ENCODE results near the gene SYTL3.

The SYTL3 gene

GRCh38 chr6:158759966-158760617 is 110.2 kb downstream of the SYTL3 start:
- Histone ChIP-seq H3K9me3 (ENCODE audit: insufficient read depth, low read length, severe bottlenecking) (no peaks in the 10 kb centered on the region), H3K27ac (ENCODE audit: low read length) (no peak overlapping the region), H3K4me3 (ENCODE audit: low read depth in 1 of 2, low read length in 2 of 2) (no peak overlapping the region), H2AFZ (ENCODE audit: low read depth, low read length) (no peak overlapping the region), H3K4me2 (ENCODE audit: insufficient read depth, low read length) (no peak overlapping the region), H3K27me3 (ENCODE audit: insufficient read depth, low read length, poor library complexity) (no peaks in the 10 kb centered on the region), H3K36me3 (ENCODE audit: insufficient read depth, low read length) (no peaks in the 10 kb centered on the region; the same call in 1 of the 2 replicates), H3K9ac (ENCODE audit: low read depth, low read length) (no peak overlapping the region), H3K4me1 (ENCODE audit: insufficient read depth, low read length) (no peaks in the 10 kb centered on the region), H3K79me2 (ENCODE audit: insufficient read depth, low read length) (no peaks in the 10 kb centered on the region), H4K20me1 (ENCODE audit: insufficient read depth, low read length) (peaks cover 11% of the 10 kb centered on the region; the same call in 1 of the 2 replicates)
- TF ChIP-seq EZH2 (IDR thresholded peaks at IDR 0.05; ENCODE audit: borderline replicate concordance, low read depth, low read length, severe bottlenecking) (no peak), CTCF (IDR thresholded peaks at IDR 0.05; ENCODE audit: borderline replicate concordance, extremely low read depth, low read length, poor library complexity, severe bottlenecking) (no peak)
- ATAC-seq (ENCODE audit: insufficient read depth, low read depth) = no peak
- no peak for DNase-seq

- Histone ChIP-seq H2AFZ (ENCODE audit: low read depth, low read length) (no peak overlapping the region), H3K27me3 (ENCODE audit: insufficient read depth, low read length, poor library complexity) (no peaks in the 10 kb centered on the region), H4K20me1 (ENCODE audit: insufficient read depth, low read length) (peaks cover 11% of the 10 kb centered on the region; the same call in 1 of the 2 replicates), H3K36me3 (ENCODE audit: insufficient read depth, low read length) (peaks cover 6% of the 10 kb centered on the region), H3K79me2 (ENCODE audit: insufficient read depth, low read length) (no peaks in the 10 kb centered on the region), H3K27ac (ENCODE audit: low read length) (no peak overlapping the region), H3K9me3 (ENCODE audit: insufficient read depth, low read length, severe bottlenecking) (no peaks in the 10 kb centered on the region), H3K4me1 (ENCODE audit: insufficient read depth, low read length) (no peaks in the 10 kb centered on the region), H3K4me3 (ENCODE audit: low read depth in 1 of 2, low read length in 2 of 2) (no peak overlapping the region), H3K4me2 (ENCODE audit: insufficient read depth, low read length) (no peak overlapping the region), H3K9ac (ENCODE audit: low read depth, low read length) (no peak overlapping the region)
- ATAC-seq (ENCODE audit: insufficient read depth, low read depth) (no peak), DNase-seq (no peak)
- TF ChIP-seq CTCF (IDR thresholded peaks at IDR 0.05; ENCODE audit: borderline replicate concordance, extremely low read depth, low read length, poor library complexity, severe bottlenecking) (no peak), EZH2 (IDR thresholded peaks at IDR 0.05; ENCODE audit: borderline replicate concordance, low read depth, low read length, severe bottlenecking) (no peak)
These were observed 110.9 kb downstream of the SYTL3 start for GRCh38 chr6:158760618-158761250.

GRCh38 chr6:158761746-158762145 is 111.9 kb downstream of the SYTL3 start:
- ATAC-seq (ENCODE audit: insufficient read depth, low read depth) = no peak
- no peak overlapping the region for H3K27ac ChIP-seq (ENCODE audit: low read length)
- H3K4me3 ChIP-seq (ENCODE audit: low read depth in 1 of 2, low read length in 2 of 2) = no peak overlapping the region
- no peaks in the 10 kb centered on the region for H3K27me3 ChIP-seq (ENCODE audit: insufficient read depth, low read length, poor library complexity)
- TF ChIP-seq EZH2 (IDR thresholded peaks at IDR 0.05; ENCODE audit: borderline replicate concordance, low read depth, low read length, severe bottlenecking) (no peak), CTCF (IDR thresholded peaks at IDR 0.05; ENCODE audit: borderline replicate concordance, extremely low read depth, low read length, poor library complexity, severe bottlenecking) (no peak)
- H3K9me3 ChIP-seq (ENCODE audit: insufficient read depth, low read length, severe bottlenecking) = no peaks in the 10 kb centered on the region
- no peak overlapping the region for H3K4me2 ChIP-seq (ENCODE audit: insufficient read depth, low read length)
- peaks cover 11% of the 10 kb centered on the region; the same call in 1 of the 2 replicates for H4K20me1 ChIP-seq (ENCODE audit: insufficient read depth, low read length)
- no peaks in the 10 kb centered on the region for H3K4me1 ChIP-seq (ENCODE audit: insufficient read depth, low read length)
- DNase-seq = no peak
- H3K9ac ChIP-seq (ENCODE audit: low read depth, low read length) = no peak overlapping the region
- H3K36me3 ChIP-seq (ENCODE audit: insufficient read depth, low read length) = peaks cover 16% of the 10 kb centered on the region
- H3K79me2 ChIP-seq (ENCODE audit: insufficient read depth, low read length) = no peaks in the 10 kb centered on the region
- H2AFZ ChIP-seq (ENCODE audit: low read depth, low read length) = no peak overlapping the region
